ENCODE measurements around the gene COG1.

Gene COG1

GRCh38 chr17:73163043-73163442 is 29.8 kb upstream of the COG1 start:
- TF ChIP-seq CTCF (IDR thresholded peaks at IDR 0.05; ENCODE audit: insufficient read depth, low read depth, low read length, missing control alignments) = no peak
- DNase-seq (ENCODE audit: low read depth) = no peak
- no peak overlapping the region for H3K4me3 ChIP-seq (ENCODE audit: low read depth, low read length)

GRCh38 chr17:73165616-73166404 is 27.0 kb upstream of the COG1 start:
- TF ChIP-seq CTCF (IDR thresholded peaks at IDR 0.05; ENCODE audit: insufficient read depth, low read depth, low read length, missing control alignments) = no peak
- no peak for DNase-seq (ENCODE audit: low read depth)
- peak overlapping the region; percentile 59 for H3K4me3 ChIP-seq (ENCODE audit: low read depth, low read length)

- DNase-seq (ENCODE audit: low read depth) = peak; percentile 79
- H3K4me3 ChIP-seq (ENCODE audit: low read depth, low read length) = peak overlapping the region; percentile 59
- no peak for TF ChIP-seq CTCF (IDR thresholded peaks at IDR 0.05; ENCODE audit: insufficient read depth, low read depth, low read length, missing control alignments)
These were observed 25.9 kb upstream of the COG1 start for GRCh38 chr17:73166731-73167581.

DNA sequence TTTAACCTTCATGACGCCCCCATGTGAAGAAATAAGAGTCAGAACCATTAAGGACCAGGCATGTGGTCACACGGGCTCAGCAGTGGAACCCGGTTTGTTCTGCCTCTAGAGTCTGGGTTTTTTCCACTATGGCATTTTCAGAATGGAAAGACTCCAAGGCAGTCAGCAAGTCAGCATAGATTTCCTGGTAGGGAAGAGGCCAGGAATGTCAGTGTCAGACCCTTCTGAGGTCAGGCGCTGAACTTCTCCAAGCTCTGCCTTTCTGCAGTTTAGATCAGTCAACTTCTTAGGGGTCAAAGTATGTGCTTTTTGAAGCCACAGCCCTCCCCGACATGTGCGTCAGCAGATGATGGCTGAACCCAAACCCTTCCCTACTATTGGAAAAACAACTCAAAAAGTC is 24.2 kb upstream of the COG1 start:
- no peak for TF ChIP-seq CTCF (IDR thresholded peaks at IDR 0.05; ENCODE audit: insufficient read depth, low read depth, low read length, missing control alignments)
- no peak for DNase-seq (ENCODE audit: low read depth)
- H3K4me3 ChIP-seq (ENCODE audit: low read depth, low read length) = no peak overlapping the region

DNA sequence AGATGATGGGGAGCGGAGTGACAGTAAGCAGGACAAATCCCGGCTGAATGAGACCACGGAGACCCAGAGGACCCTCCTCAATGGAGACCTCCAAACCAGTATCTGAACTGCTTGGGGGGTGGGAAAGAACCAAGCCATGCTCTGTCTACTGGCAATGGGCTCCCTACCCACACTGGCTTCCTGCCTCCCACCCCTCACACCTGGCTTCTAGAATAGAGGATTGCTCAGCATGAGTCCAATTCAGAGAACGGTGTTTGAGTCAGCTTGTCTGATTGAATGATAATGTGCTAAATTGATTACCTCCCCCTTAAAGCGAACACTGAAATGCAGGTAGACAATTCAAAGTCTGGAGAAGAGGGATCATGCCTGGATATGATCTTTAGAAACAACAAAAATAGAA is 22.5 kb upstream of the COG1 start:
- TF ChIP-seq CTCF (IDR thresholded peaks at IDR 0.05; ENCODE audit: insufficient read depth, low read depth, low read length, missing control alignments) = no peak
- H3K4me3 ChIP-seq (ENCODE audit: low read depth, low read length) = no peak overlapping the region
- DNase-seq (ENCODE audit: low read depth) = no peak

- no peak for DNase-seq (ENCODE audit: low read depth)
- TF ChIP-seq CTCF (IDR thresholded peaks at IDR 0.05; ENCODE audit: insufficient read depth, low read depth, low read length, missing control alignments) = no peak
- no peak overlapping the region for H3K4me3 ChIP-seq (ENCODE audit: low read depth, low read length)
These were observed 20.6 kb upstream of the COG1 start for GRCh38 chr17:73172252-73172651.

All from GM12865 (cell line).